Peyer's patch (tissue), 4 donors: Measurements from ENCODE around the gene SLPI.

Experiments
- CTCF ChIP-seq, 6 experiments: fragments of 450-650 bp in 4 of 6; fragments of 200-600 bp in 2 of 6; sonication (generic) in 1 of 6; IDR thresholded peaks; one replicate each; pipeline ENCODE4 v1.5.1; 2017 to 2019; ENCODE audit warnings: antibody characterized with exemption in 6 of 6, mild to moderate bottlenecking in 3 of 6, moderate library complexity in 1 of 6
- POLR2A ChIP-seq, 2 donors: fragments of 450-650 bp; IDR thresholded peaks; one replicate each; pipeline ENCODE4 v1.5.1; 2017; ENCODE audit warnings: antibody characterized with exemption in 2 of 2, mild to moderate bottlenecking in 2 of 2, moderate library complexity in 2 of 2

GRCh38 chr20:45212836-45213235, 41.5 kb downstream of the SLPI start:
- TF ChIP-seq CTCF (IDR thresholded peaks at IDR 0.05) = no peak
- TF ChIP-seq POLR2A (IDR thresholded peaks at IDR 0.05) = no peak
